B cell (primary cell): ENCODE data around the gene ADGRF1. TPM values are rescaled to one million over a fixed set of nuclear protein-coding genes. Genes with fewer than 3 reads are reported as not detected.

Experiments
- ATAC-seq: fragments of 200-7000 bp; cut with Tn5 transposase; one replicate; pipeline ENCODE4 v1.10.0; 2021; ENCODE audit warnings: low read depth, mild to moderate bottlenecking, moderate number of reproducible peaks, moderate library complexity
- CTCF ChIA-PET: fragments of 350-600 bp; sonication (Branson Sonifier 250); formaldehyde crosslinking; loops from one replicate; lab custom pipeline; 2021; ENCODE audit warnings: antibody characterized with exemption, inconsistent platforms; lab: Charles Lee
- POLR2A ChIA-PET: fragments of 350-600 bp; sonication (Branson Sonifier 250); formaldehyde crosslinking; loops from one replicate; lab custom pipeline; 2021; ENCODE audit warnings: antibody characterized with exemption; lab: Charles Lee
- DNase-seq: peaks from one replicate; pipeline ENCODE4 v3.0.0; 2013
- H2AFZ ChIP-seq: 2 replicates; pipeline ENCODE4 v1.6.1; 2012; ENCODE audit warnings: mild to moderate bottlenecking, low read depth, low read length; ENCODE audit not compliant: insufficient read depth, poor library complexity, severe bottlenecking
- H3K27ac ChIP-seq, 2 donors: 1 replicate in 1 of 2; 2 replicates in 1 of 2; pipeline ENCODE4 v1.5.1; 2012 to 2013; ENCODE audit warnings: low read length in 2 of 2, mild to moderate bottlenecking in 2 of 2, moderate library complexity in 1 of 2
- H3K27me3 ChIP-seq, 4 experiments: fragments of 200-600 bp in 1 of 4; sonication (generic) in 1 of 4; replicated peaks in 1 of 4; 1 replicate in 2 of 4; 2 replicates in 2 of 4; pipeline versions ENCODE4 v1.6.1 to v1.7.0; 2013 to 2016; ENCODE audit warnings: low read length in 3 of 4, mild to moderate bottlenecking in 2 of 4, mixed read lengths in 1 of 4, moderate library complexity in 1 of 4; ENCODE audit not compliant: insufficient read depth in 4 of 4, control insufficient read depth in 3 of 4; ENCODE audit errors: control extremely low read depth in 1 of 4
- H3K36me3 ChIP-seq, 2 experiments: replicated peaks in 1 of 2; 1 replicate in 1 of 2; 2 replicates in 1 of 2; pipeline versions ENCODE4 v1.6.1 to v1.7.1; 2013; ENCODE audit warnings: low read length in 1 of 2; ENCODE audit not compliant: insufficient read depth in 2 of 2, control insufficient read depth in 1 of 2; ENCODE audit errors: control extremely low read depth in 1 of 2, extremely low read depth in 1 of 2
- H3K4me1 ChIP-seq, 2 donors: fragments of 200-600 bp in 1 of 2; sonication (generic) in 1 of 2; 1 replicate in 1 of 2; 2 replicates in 1 of 2; pipeline versions ENCODE4 v1.5.1 to v1.6.1; 2013 to 2017; ENCODE audit warnings: low read length in 2 of 2; ENCODE audit not compliant: control insufficient read depth in 2 of 2, insufficient read depth in 2 of 2
- H3K4me2 ChIP-seq: replicated peaks from 2 replicates; pipeline ENCODE3; 2012; ENCODE audit warnings: mild to moderate bottlenecking, low read depth, low read length; ENCODE audit not compliant: poor library complexity, severe bottlenecking
- H3K4me3 ChIP-seq, 5 experiments: fragments of 200-600 bp in 1 of 5; sonication (generic) in 1 of 5; 1 replicate in 3 of 5; 2 replicates in 2 of 5; pipeline versions ENCODE4 v1.5.1 to v1.7.0; 2011 to 2016; ENCODE audit warnings: low read length in 4 of 5, mild to moderate bottlenecking in 4 of 5, low read depth in 2 of 5, control low read depth in 1 of 5, moderate library complexity in 1 of 5; ENCODE audit not compliant: insufficient read depth in 1 of 5; ENCODE audit errors: control extremely low read depth in 1 of 5, extremely low read depth in 1 of 5
- H3K79me2 ChIP-seq: fragments of 200-600 bp; sonication (generic); one replicate; pipeline ENCODE4 v1.6.0; 2016; ENCODE audit warnings: low read length; ENCODE audit not compliant: control insufficient read depth, insufficient read depth
- H3K9ac ChIP-seq: fragments of 200-600 bp; sonication (generic); 2 replicates; pipeline ENCODE4 v1.6.1; 2017; ENCODE audit warnings: mild to moderate bottlenecking, low read length, moderate library complexity
- H3K9me3 ChIP-seq, 3 donors: one replicate each; pipeline versions ENCODE4 v1.6.1 to v1.7.1; 2013; ENCODE audit warnings: low read length in 2 of 3; ENCODE audit not compliant: control insufficient read depth in 2 of 3, insufficient read depth in 1 of 3; ENCODE audit errors: control extremely low read depth in 1 of 3
- H4K20me1 ChIP-seq: 2 replicates; pipeline ENCODE4 v1.6.0; 2012; ENCODE audit warnings: mild to moderate bottlenecking, low read length; ENCODE audit not compliant: insufficient read depth, control insufficient read depth, poor library complexity, severe bottlenecking
- H3K27ac Mint-ChIP-seq: one replicate; pipeline ENCODE4 v1.8.0; 2021; ENCODE audit warnings: mixed read lengths
- H3K27me3 Mint-ChIP-seq: one replicate; pipeline ENCODE4 v1.8.0; 2021; ENCODE audit warnings: mixed read lengths
- H3K4me1 Mint-ChIP-seq: one replicate; pipeline ENCODE4 v1.8.0; 2021; ENCODE audit warnings: mixed read lengths
- H3K4me3 Mint-ChIP-seq: one replicate; pipeline ENCODE4 v1.8.0; 2021; ENCODE audit warnings: mixed read lengths
- H3K9me3 Mint-ChIP-seq: one replicate; pipeline ENCODE4 v1.8.0; 2022; ENCODE audit warnings: mixed read lengths; ENCODE audit not compliant: insufficient read depth
- CTCF ChIP-seq: fragments of 200-600 bp; IDR thresholded peaks from one replicate; pipeline ENCODE4 v1.8.0; 2022; ENCODE audit warnings: antibody characterized with exemption, mild to moderate bottlenecking
- EZH2 ChIP-seq: IDR thresholded peaks from 2 replicates; pipeline ENCODE4 v1.6.1; 2012; ENCODE audit warnings: borderline replicate concordance, low read depth, mild to moderate bottlenecking, moderate library complexity, low read length; ENCODE audit not compliant: insufficient read depth, poor library complexity, severe bottlenecking
- WGBS: methylation state at CpG from one replicate; pipeline ENCODE4 v1.1.5; 2013; ENCODE audit warnings: missing lambda C conversion rate; ENCODE audit not compliant: insufficient coverage; 5-methylcytosine and 5-hydroxymethylcytosine counted together
- intact Hi-C: fragments of 100-400 bp; cut with micrococcal nuclease; formaldehyde crosslinking; loops from one replicate; pipeline ENCODE4 v1.10.0; 2022
- polyA plus RNA-seq: library from polyadenylated mRNA; depleted of rRNA; stranded (reverse); fragments of >200 nt; gene quantifications from 2 replicates; pipeline ENCODE4 v1.2.3, GENCODE V29; 2012
- total RNA-seq, 2 donors: library from RNA; stranded (reverse); fragments of 120-200 nt in 1 of 2; gene quantifications; 1 replicate in 1 of 2; 2 replicates in 1 of 2; pipeline versions ENCODE4 v1.2.3 to v1.2.4, GENCODE V29; 2013 to 2022

ADGRF1 gene
- total and polyA plus RNA-seq, 2 donors (not counting 1 experiment from before 2014, with no cell fraction given), result not detected

- no peaks in the 10 kb centered on the region for H3K27me3 ChIP-seq
- no peak for ATAC-seq
- H3K27me3 Mint-ChIP-seq, result peaks cover 20% of the 10 kb centered on the region
- H3K27ac Mint-ChIP-seq, result no peak overlapping the region
- H3K36me3 ChIP-seq, result no peaks in the 10 kb centered on the region
- H3K9me3 Mint-ChIP-seq, result no peaks in the 10 kb centered on the region
- no peak overlapping the region for H2AFZ ChIP-seq
- no peak for DNase-seq
- no peaks in the 10 kb centered on the region for H3K79me2 ChIP-seq
- no peak overlapping the region for H3K4me3 ChIP-seq
- TF ChIP-seq EZH2 (no peak), CTCF (no peak)
- intact Hi-C loops, result no loop called here
- no peak overlapping the region for H3K4me3 Mint-ChIP-seq
- ChIA-PET POLR2A (no interaction called here), CTCF (no interaction called here)
- no peaks in the 10 kb centered on the region for H4K20me1 ChIP-seq
- no peak overlapping the region for H3K9ac ChIP-seq
- H3K4me1 ChIP-seq, result no peaks in the 10 kb centered on the region
- 87% methylated on average over 6 of the region's 12 CpGs for WGBS
- no peak overlapping the region for H3K4me2 ChIP-seq
- no peak overlapping the region for H3K27ac ChIP-seq
- H3K9me3 ChIP-seq, result no peaks in the 10 kb centered on the region
- H3K4me1 Mint-ChIP-seq, result no peaks in the 10 kb centered on the region
Observed at GRCh38 chr6:47032974-47033765, 9.0 kb downstream of the ADGRF1 start.

- intact Hi-C loops, result no loop called here
- CTCF ChIA-PET, result interaction anchor here (1.4 kb wide), 1 partner anchor 16 kb away, joined by 8 read pairs; no protein-coding TSS in a partner anchor
Observed at GRCh38 chr6:47031656-47032055, 10.5 kb downstream of the ADGRF1 start.

More at GRCh38 chr6:47031656-47032055, 10.5 kb downstream of the ADGRF1 start:
- Mint-ChIP-seq H3K4me3 (no peak overlapping the region), H3K4me1 (no peaks in the 10 kb centered on the region), H3K27me3 (peaks cover 17% of the 10 kb centered on the region), H3K27ac (no peak overlapping the region), H3K9me3 (no peaks in the 10 kb centered on the region)
- Histone ChIP-seq H3K27ac (no peak overlapping the region), H3K79me2 (no peaks in the 10 kb centered on the region), H3K36me3 (no peaks in the 10 kb centered on the region), H3K27me3 (no peaks in the 10 kb centered on the region), H3K9ac (no peak overlapping the region), H4K20me1 (no peaks in the 10 kb centered on the region), H3K4me2 (no peak overlapping the region), H3K4me1 (no peaks in the 10 kb centered on the region), H3K9me3 (no peaks in the 10 kb centered on the region), H2AFZ (no peak overlapping the region), H3K4me3 (no peak overlapping the region)
- DNase-seq (no peak), ATAC-seq (no peak)
- POLR2A ChIA-PET, result no interaction called here
- TF ChIP-seq CTCF (no peak), EZH2 (no peak)
- 100% methylated on average over 1 of the region's 3 CpGs for WGBS
